ENCODE measurements around the gene SRA1. TPM values are rescaled to one million over a fixed set of nuclear protein-coding genes. Genes with fewer than 3 reads are reported as not detected.
"Not testable (repeated sequence)": the region's sequence is repeated elsewhere in the genome, so short reads cannot be mapped to it uniquely, and the experiment has no call there.

Gene SRA1
- total RNA-seq = 53.8 and 54.9 TPM in 2 replicates

- H3K36me3 Mint-ChIP-seq (ENCODE audit: low read depth) = peaks cover 39% of the 10 kb centered on the region
- intact Hi-C loops (cut with micrococcal nuclease) = loop anchor here (1.0 to 10.0 kb wide), 5 partner anchors 10 to 445 kb away; partner anchors contain the start of genes ANKHD1, CYSTM1, EIF4EBP3 and PURA
Measured at GRCh38 chr5:140557136-140557805, at the start of gene SRA1. Gene SRA1, minus strand, starts transcription at chr5:140557473. Its CDS starts 21 bp downstream, at chr5:140557452.

GRCh38 chr5:140607031-140607430 lies 49.8 kb upstream of the SRA1 start:
- no peak overlapping the region for H3K27ac Mint-ChIP-seq
- intact Hi-C loops (cut with micrococcal nuclease) = no loop called here
- no peaks in the 10 kb centered on the region for H3K36me3 Mint-ChIP-seq (ENCODE audit: low read depth)
- H3K9me3 Mint-ChIP-seq = no peaks in the 10 kb centered on the region
- no peak for DNase-seq
- no peak overlapping the region for H3K4me3 Mint-ChIP-seq
- H3K4me1 Mint-ChIP-seq = peaks cover 7% of the 10 kb centered on the region
- peaks cover 5% of the 10 kb centered on the region for H3K27me3 Mint-ChIP-seq

More at GRCh38 chr5:140557136-140557805, at the start of gene SRA1:
- peak within 1 kb of the TSS; percentile 84 for H3K4me3 Mint-ChIP-seq
- no peaks in the 10 kb centered on the region for H3K9me3 Mint-ChIP-seq
- DNase-seq = peak; percentile 98
- H3K4me1 Mint-ChIP-seq = peaks cover 47% of the 10 kb centered on the region
- H3K27ac Mint-ChIP-seq = peak within 1 kb of the TSS; percentile 82
- H3K27me3 Mint-ChIP-seq = no peaks in the 10 kb centered on the region

GRCh38 chr5:140605879-140606278 lies 48.6 kb upstream of the SRA1 start:
- intact Hi-C loops (cut with micrococcal nuclease) = no loop called here

GRCh38 chr5:140603734-140604133 lies 46.5 kb upstream of the SRA1 start:
- H3K27ac Mint-ChIP-seq = no peak overlapping the region
- H3K36me3 Mint-ChIP-seq (ENCODE audit: low read depth) = no peaks in the 10 kb centered on the region
- H3K4me3 Mint-ChIP-seq = no peak overlapping the region
- no peaks in the 10 kb centered on the region for H3K4me1 Mint-ChIP-seq
- peaks cover 11% of the 10 kb centered on the region for H3K27me3 Mint-ChIP-seq
- H3K9me3 Mint-ChIP-seq = no peaks in the 10 kb centered on the region
- intact Hi-C loops (cut with micrococcal nuclease) = no loop called here
- DNase-seq = no peak

More at GRCh38 chr5:140605879-140606278, 48.6 kb upstream of the SRA1 start:
- Mint-ChIP-seq H3K9me3 (no peaks in the 10 kb centered on the region), H3K4me3 (no peak overlapping the region), H3K4me1 (no peaks in the 10 kb centered on the region), H3K27me3 (peaks cover 7% of the 10 kb centered on the region), H3K36me3 (ENCODE audit: low read depth) (no peaks in the 10 kb centered on the region), H3K27ac (no peak overlapping the region)
- no peak for DNase-seq

- intact Hi-C loops (cut with micrococcal nuclease) = not testable (repeated sequence)
Measured at GRCh38 chr5:140603446-140603698, 46.1 kb upstream of the SRA1 start.

GRCh38 chr5:140602147-140602546 lies 44.9 kb upstream of the SRA1 start:
- intact Hi-C loops (cut with micrococcal nuclease) = no loop called here
- Mint-ChIP-seq H3K4me3 (no peak overlapping the region), H3K27ac (no peak overlapping the region), H3K4me1 (no peaks in the 10 kb centered on the region), H3K27me3 (peaks cover 14% of the 10 kb centered on the region), H3K36me3 (ENCODE audit: low read depth) (no peaks in the 10 kb centered on the region), H3K9me3 (no peaks in the 10 kb centered on the region)
- DNase-seq = no peak

More at GRCh38 chr5:140603446-140603698, 46.1 kb upstream of the SRA1 start:
- not testable (repeated sequence) for H3K36me3 Mint-ChIP-seq (ENCODE audit: low read depth); H3K4me1 Mint-ChIP-seq; DNase-seq; H3K27ac Mint-ChIP-seq; H3K9me3 Mint-ChIP-seq; H3K4me3 Mint-ChIP-seq
- H3K27me3 Mint-ChIP-seq = peaks cover 11% of the 10 kb centered on the region

- Mint-ChIP-seq H3K9me3 (no peaks in the 10 kb centered on the region), H3K27ac (no peak overlapping the region), H3K36me3 (ENCODE audit: low read depth) (no peaks in the 10 kb centered on the region), H3K4me3 (no peak overlapping the region), H3K27me3 (peaks cover 16% of the 10 kb centered on the region), H3K4me1 (no peaks in the 10 kb centered on the region)
- no peak for DNase-seq
- intact Hi-C loops (cut with micrococcal nuclease) = no loop called here
Measured at GRCh38 chr5:140600096-140600495, 42.8 kb upstream of the SRA1 start.

GRCh38 chr5:140598836-140599235 lies 41.6 kb upstream of the SRA1 start:
- H3K36me3 Mint-ChIP-seq (ENCODE audit: low read depth) = no peaks in the 10 kb centered on the region
- no peaks in the 10 kb centered on the region for H3K4me1 Mint-ChIP-seq
- no peak overlapping the region for H3K27ac Mint-ChIP-seq
- peaks cover 13% of the 10 kb centered on the region for H3K27me3 Mint-ChIP-seq
- intact Hi-C loops (cut with micrococcal nuclease) = no loop called here
- no peak overlapping the region for H3K4me3 Mint-ChIP-seq
- H3K9me3 Mint-ChIP-seq = no peaks in the 10 kb centered on the region
- DNase-seq = no peak

GRCh38 chr5:140596321-140596741 lies 39.1 kb upstream of the SRA1 start:
- Mint-ChIP-seq H3K4me3 (no peak overlapping the region), H3K4me1 (no peaks in the 10 kb centered on the region), H3K27me3 (peaks cover 12% of the 10 kb centered on the region), H3K36me3 (ENCODE audit: low read depth) (no peaks in the 10 kb centered on the region), H3K27ac (no peak overlapping the region), H3K9me3 (no peaks in the 10 kb centered on the region)
- DNase-seq = no peak
- intact Hi-C loops (cut with micrococcal nuclease) = no loop called here

GRCh38 chr5:140595538-140596300 lies 38.4 kb upstream of the SRA1 start:
- H3K4me3 Mint-ChIP-seq = no peak overlapping the region
- no peak overlapping the region for H3K27ac Mint-ChIP-seq
- intact Hi-C loops (cut with micrococcal nuclease) = no loop called here
- peaks cover 12% of the 10 kb centered on the region for H3K27me3 Mint-ChIP-seq
- DNase-seq = no peak
- H3K36me3 Mint-ChIP-seq (ENCODE audit: low read depth) = no peaks in the 10 kb centered on the region
- no peaks in the 10 kb centered on the region for H3K9me3 Mint-ChIP-seq
- no peaks in the 10 kb centered on the region for H3K4me1 Mint-ChIP-seq

- intact Hi-C loops (cut with micrococcal nuclease) = no loop called here
- peaks cover 8% of the 10 kb centered on the region for H3K27me3 Mint-ChIP-seq
- H3K27ac Mint-ChIP-seq = no peak overlapping the region
- H3K4me3 Mint-ChIP-seq = no peak overlapping the region
- H3K4me1 Mint-ChIP-seq = no peaks in the 10 kb centered on the region
- no peak for DNase-seq
- H3K36me3 Mint-ChIP-seq (ENCODE audit: low read depth) = no peaks in the 10 kb centered on the region
- H3K9me3 Mint-ChIP-seq = no peaks in the 10 kb centered on the region
Measured at GRCh38 chr5:140594169-140594568, 36.9 kb upstream of the SRA1 start.

GRCh38 chr5:140593070-140593469 lies 35.8 kb upstream of the SRA1 start:
- H3K4me1 Mint-ChIP-seq; H3K36me3 Mint-ChIP-seq (ENCODE audit: low read depth); H3K27ac Mint-ChIP-seq; intact Hi-C loops (cut with micrococcal nuclease); H3K9me3 Mint-ChIP-seq; H3K4me3 Mint-ChIP-seq; DNase-seq: not testable (repeated sequence)
- peaks cover 12% of the 10 kb centered on the region for H3K27me3 Mint-ChIP-seq

GRCh38 chr5:140591747-140592372 lies 34.6 kb upstream of the SRA1 start:
- H3K4me3 Mint-ChIP-seq = no peak overlapping the region
- H3K36me3 Mint-ChIP-seq (ENCODE audit: low read depth) = no peaks in the 10 kb centered on the region
- H3K27ac Mint-ChIP-seq = no peak overlapping the region
- H3K4me1 Mint-ChIP-seq = no peaks in the 10 kb centered on the region
- H3K27me3 Mint-ChIP-seq = peaks cover 10% of the 10 kb centered on the region
- no peaks in the 10 kb centered on the region for H3K9me3 Mint-ChIP-seq
- intact Hi-C loops (cut with micrococcal nuclease) = no loop called here
- no peak for DNase-seq

- Mint-ChIP-seq H3K36me3 (ENCODE audit: low read depth) (no peaks in the 10 kb centered on the region), H3K27ac (no peak overlapping the region), H3K4me1 (no peaks in the 10 kb centered on the region), H3K9me3 (no peaks in the 10 kb centered on the region), H3K27me3 (peaks cover 12% of the 10 kb centered on the region), H3K4me3 (no peak overlapping the region)
- intact Hi-C loops (cut with micrococcal nuclease) = no loop called here
- DNase-seq = no peak
Measured at GRCh38 chr5:140590861-140591260, 33.6 kb upstream of the SRA1 start.
